ENCODE data around the gene DAGLA. TPM values are rescaled to one million over a fixed set of nuclear protein-coding genes. Genes with fewer than 3 reads are reported as not detected.

The DAGLA gene
- total and polyA plus RNA-seq, 2 donors (not counting 3 experiments of a cell fraction or from before 2014, with no cell fraction given) = 2.5 to 4.7 TPM

- dilution Hi-C loops (cut with MboI; ENCODE audit: extremely low pct_ligation_motif_present, low sequenced_read_pairs) = no loop called here
- DNase-seq (ENCODE audit: low read depth, low spot score) (no peak), FAIRE-seq (no peak)
- intact Hi-C loops (cut with micrococcal nuclease) = no loop called here
- H4K20me1 ChIP-seq (replicated peaks; ENCODE audit: control insufficient read depth, extremely low read depth, insufficient read depth, low read length) = no peaks in the 10 kb centered on the region
- CTCF ChIA-PET = interaction anchor here (0.6 to 5.4 kb wide), 3 partner anchors 24 to 357 kb away, joined by 4 to 91 read pairs (median 28); no protein-coding TSS in a partner anchor
- no peaks in the 10 kb centered on the region for H3K27me3 ChIP-seq (ENCODE audit: control insufficient read depth in 2 of 2, insufficient read depth in 2 of 2, low read length in 2 of 2)
- TF ChIP-seq, protein P1, sequence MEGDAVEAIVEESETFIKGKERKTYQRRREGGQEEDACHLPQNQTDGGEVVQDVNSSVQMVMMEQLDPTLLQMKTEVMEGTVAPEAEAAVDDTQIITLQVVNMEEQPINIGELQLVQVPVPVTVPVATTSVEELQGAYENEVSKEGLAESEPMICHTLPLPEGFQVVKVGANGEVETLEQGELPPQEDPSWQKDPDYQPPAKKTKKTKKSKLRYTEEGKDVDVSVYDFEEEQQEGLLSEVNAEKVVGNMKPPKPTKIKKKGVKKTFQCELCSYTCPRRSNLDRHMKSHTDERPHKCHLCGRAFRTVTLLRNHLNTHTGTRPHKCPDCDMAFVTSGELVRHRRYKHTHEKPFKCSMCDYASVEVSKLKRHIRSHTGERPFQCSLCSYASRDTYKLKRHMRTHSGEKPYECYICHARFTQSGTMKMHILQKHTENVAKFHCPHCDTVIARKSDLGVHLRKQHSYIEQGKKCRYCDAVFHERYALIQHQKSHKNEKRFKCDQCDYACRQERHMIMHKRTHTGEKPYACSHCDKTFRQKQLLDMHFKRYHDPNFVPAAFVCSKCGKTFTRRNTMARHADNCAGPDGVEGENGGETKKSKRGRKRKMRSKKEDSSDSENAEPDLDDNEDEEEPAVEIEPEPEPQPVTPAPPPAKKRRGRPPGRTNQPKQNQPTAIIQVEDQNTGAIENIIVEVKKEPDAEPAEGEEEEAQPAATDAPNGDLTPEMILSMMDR (IDR thresholded peaks at IDR 0.05; ENCODE audit: extremely low read depth in 1 of 2, insufficient read depth in 1 of 2, low read depth in 1 of 2, low read length in 2 of 2) = no peak
- TF ChIP-seq MAX (IDR thresholded peaks at IDR 0.05; ENCODE audit: insufficient read depth, insufficient read length) (no peak), GATA2 (IDR thresholded peaks at IDR 0.05; ENCODE audit: insufficient read depth, insufficient read length, low read depth, low read length) (no peak), EZH2 (IDR thresholded peaks at IDR 0.05; ENCODE audit: borderline replicate concordance, low read depth, low read length, severe bottlenecking) (no peak), FOS (IDR thresholded peaks at IDR 0.05; ENCODE audit: borderline replicate concordance, insufficient read depth, low read length) (no peak), MYC (IDR thresholded peaks at IDR 0.05; ENCODE audit: low read depth, low read length) (no peak), JUN (IDR thresholded peaks at IDR 0.05; ENCODE audit: borderline replicate concordance, insufficient read depth, insufficient read length, low read depth) (no peak), POLR2A (IDR thresholded peaks at IDR 0.05; ENCODE audit: low read depth, low read length) (no peak), POLR2AphosphoS5 (IDR thresholded peaks at IDR 0.05; ENCODE audit: insufficient read depth, low read depth, low read length) (no peak)
- peaks cover 7% of the 10 kb centered on the region for H3K4me1 ChIP-seq (ENCODE audit: control insufficient read depth, extremely low read depth, insufficient read depth, low read length)
- no peak overlapping the region for H3K27ac ChIP-seq (ENCODE audit: insufficient read depth, low read depth, low read length)
- H3K9me3 ChIP-seq (replicated peaks; ENCODE audit: control insufficient read depth, insufficient read depth, low read length) = no peaks in the 10 kb centered on the region
- no peaks in the 10 kb centered on the region for H3K79me2 ChIP-seq (ENCODE audit: control insufficient read depth, insufficient read depth, low read length)
- POLR2A ChIA-PET = no interaction called here
- H3K9ac ChIP-seq (replicated peaks; ENCODE audit: extremely low read depth, insufficient read depth, low read length) = no peak overlapping the region
- no peaks in the 10 kb centered on the region for H3K36me3 ChIP-seq (ENCODE audit: control insufficient read depth in 2 of 2, extremely low read depth in 1 of 2, insufficient read depth in 2 of 2, low read length in 2 of 2)
- H2AFZ ChIP-seq (ENCODE audit: low read depth, low read length) = no peak overlapping the region
- no peaks in the 10 kb centered on the region for H3K9me1 ChIP-seq (replicated peaks; ENCODE audit: control insufficient read depth, extremely low read depth, insufficient read depth, low read length)
- no peak overlapping the region for H3K4me2 ChIP-seq (ENCODE audit: insufficient read depth, low read length)
- no TSS peak for BruUV-seq (replicated peaks)
- no peak overlapping the region for H3K4me3 ChIP-seq (replicated peaks in 1 of 3; ENCODE audit: insufficient read depth in 1 of 3, low read depth in 1 of 3, low read length in 3 of 3)
These were observed 71.2 kb downstream of the DAGLA start for GRCh38 chr11:61751384-61751783.

All from endothelial cell of umbilical vein (primary cell).